GM18951 (cell line): Measurements from ENCODE around the gene TPO.
"Not testable (repeated sequence)": the region's sequence is repeated elsewhere in the genome, so short reads cannot be mapped to it uniquely, and the experiment has no call there.

ENCODE experiments used
- POLR2A ChIP-seq: IDR thresholded peaks from 4 replicates; pipeline ENCODE4 v1.6.1; 2011; ENCODE audit warnings: mild to moderate bottlenecking; ENCODE audit not compliant: insufficient read length, insufficient read depth; ENCODE audit errors: extremely low read depth
- in situ Hi-C: fragments of 300-500 bp; cut with MboI; formaldehyde crosslinking; loops from one replicate; pipeline ENCODE4 v1.12.0; 2022; ENCODE audit warnings: low sequenced_read_pairs, mixed read lengths, inconsistent platforms; ENCODE audit not compliant: unreplicated experiment

The TPO gene

GRCh38 chr2:1488851-1489250 is 75.6 kb downstream of the TPO start:
- TF ChIP-seq POLR2A, result no peak
- in situ Hi-C loops, result no loop called here

GRCh38 chr2:1489486-1489885 is 76.2 kb downstream of the TPO start:
- no peak for TF ChIP-seq POLR2A
- in situ Hi-C loops, result no loop called here

GRCh38 chr2:1490381-1490780 is 77.1 kb downstream of the TPO start:
- in situ Hi-C loops, result not testable (repeated sequence)

GRCh38 chr2:1491751-1492150 is 78.5 kb downstream of the TPO start:
- no peak for TF ChIP-seq POLR2A
- in situ Hi-C loops, result no loop called here

DNA sequence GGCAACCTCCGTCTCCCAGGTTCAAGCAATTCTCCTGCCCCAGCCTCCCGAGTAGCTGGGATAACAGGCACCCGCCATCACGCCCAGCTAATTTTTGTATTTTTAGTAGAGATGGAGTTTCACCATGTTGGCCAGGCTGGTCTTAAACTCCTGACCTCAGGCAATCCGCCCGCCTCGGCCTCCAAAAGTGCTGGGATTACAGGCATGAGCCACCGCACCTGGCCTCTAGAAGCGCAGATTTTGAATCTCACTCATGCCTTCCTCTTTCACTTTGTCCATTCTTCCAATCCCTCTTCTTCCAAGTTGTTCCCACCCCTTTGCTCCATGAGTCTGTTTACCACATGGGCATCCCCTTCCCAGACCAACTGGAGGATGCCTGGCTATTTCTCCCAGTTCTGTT is 79.0 kb downstream of the TPO start:
- in situ Hi-C loops, result not testable (repeated sequence)

GRCh38 chr2:1492711-1493430 is 79.6 kb downstream of the TPO start:
- in situ Hi-C loops, result no loop called here
- TF ChIP-seq POLR2A, result no peak

DNA sequence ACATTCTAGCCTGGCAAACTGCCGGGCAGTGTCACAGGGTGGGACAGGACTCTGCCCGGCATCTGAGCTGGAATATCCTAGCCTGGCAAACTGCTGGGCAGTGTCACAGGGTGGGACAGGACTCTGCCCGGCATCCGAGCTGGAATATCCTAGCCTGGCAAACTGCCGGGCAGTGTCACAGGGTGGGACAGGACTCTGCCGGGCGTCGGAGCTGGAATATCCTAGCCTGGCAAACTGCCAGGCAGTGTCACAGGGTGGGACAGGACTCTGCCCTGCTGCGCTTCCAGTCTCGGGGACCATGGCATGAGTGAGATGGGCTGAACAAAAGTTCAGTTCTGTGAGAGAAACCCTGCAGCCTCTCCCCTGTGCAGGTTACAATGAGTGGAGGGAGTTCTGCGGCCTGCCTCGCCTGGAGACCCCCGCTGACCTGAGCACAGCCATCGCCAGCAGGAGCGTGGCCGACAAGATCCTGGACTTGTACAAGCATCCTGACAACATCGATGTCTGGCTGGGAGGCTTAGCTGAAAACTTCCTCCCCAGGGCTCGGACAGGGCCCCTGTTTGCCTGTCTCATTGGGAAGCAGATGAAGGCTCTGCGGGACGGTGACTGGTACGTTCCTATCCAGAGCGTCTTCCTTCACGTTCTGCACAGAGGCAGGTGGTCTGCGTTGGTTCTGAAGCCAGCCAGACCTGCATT is 80.3 kb downstream of the TPO start:
- TF ChIP-seq POLR2A, result no peak
- in situ Hi-C loops, result no loop called here

GRCh38 chr2:1494257-1494656 is 81.0 kb downstream of the TPO start:
- TF ChIP-seq POLR2A, result no peak
- in situ Hi-C loops, result no loop called here

GRCh38 chr2:1494906-1495305 is 81.6 kb downstream of the TPO start:
- in situ Hi-C loops, result no loop called here
- no peak for TF ChIP-seq POLR2A

GRCh38 chr2:1495676-1496358 is 82.6 kb downstream of the TPO start:
- no peak for TF ChIP-seq POLR2A
- in situ Hi-C loops, result no loop called here

DNA sequence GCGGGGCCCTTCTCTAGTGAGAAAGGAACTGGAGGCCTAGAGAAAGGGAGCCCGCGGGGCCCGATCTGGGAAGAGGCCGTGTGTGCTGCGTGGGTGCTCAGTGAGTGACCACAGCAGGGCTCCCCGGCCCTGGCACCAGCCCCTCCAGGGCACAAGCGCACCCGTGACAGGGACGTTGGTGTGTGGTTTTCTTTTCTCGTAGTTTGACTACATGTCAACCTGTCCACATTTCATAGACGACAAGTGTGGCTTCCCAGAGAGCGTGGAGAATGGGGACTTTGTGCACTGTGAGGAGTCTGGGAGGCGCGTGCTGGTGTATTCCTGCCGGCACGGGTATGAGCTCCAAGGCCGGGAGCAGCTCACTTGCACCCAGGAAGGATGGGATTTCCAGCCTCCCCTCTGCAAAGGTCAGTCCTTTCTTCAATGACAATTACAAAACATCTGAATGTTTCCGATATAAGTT is 83.1 kb downstream of the TPO start:
- TF ChIP-seq POLR2A, result no peak
- in situ Hi-C loops, result no loop called here

- in situ Hi-C loops, result no loop called here
These were observed 83.9 kb downstream of the TPO start for GRCh38 chr2:1497122-1497611.

GRCh38 chr2:1498176-1498575 is 84.9 kb downstream of the TPO start:
- in situ Hi-C loops, result no loop called here
- TF ChIP-seq POLR2A, result no peak

More at GRCh38 chr2:1497122-1497611, 83.9 kb downstream of the TPO start:
- no peak for TF ChIP-seq POLR2A
